Common myeloid progenitor, CD34-positive (primary cell): Measurements from ENCODE around the gene SPACA4.
A peak's percentile ranks its signal among the peaks of the same experiment; 100 is the strongest.
"Not testable (repeated sequence)": the region's sequence is repeated elsewhere in the genome, so short reads cannot be mapped to it uniquely, and the experiment has no call there.

Experiments
- CTCF ChIA-PET: fragments of 350-600 bp; sonication (Branson Sonifier 250); formaldehyde crosslinking; loops from one replicate; lab custom pipeline; 2021; ENCODE audit warnings: antibody characterized with exemption; lab: Charles Lee
- POLR2A ChIA-PET: fragments of 350-600 bp; sonication (Branson Sonifier 250); formaldehyde crosslinking; loops from one replicate; lab custom pipeline; 2021; ENCODE audit warnings: antibody characterized with exemption; lab: Charles Lee
- DNase-seq, 3 donors: peaks; one replicate each; pipeline versions ENCODE4 v3.0.0 to v3.0.0-alpha.2; 2013
- H3K27ac ChIP-seq, 2 experiments: 1 replicate in 1 of 2; 2 replicates in 1 of 2; pipeline ENCODE4 v1.7.0; 2013; ENCODE audit warnings: inconsistent platforms in 2 of 2, low read length in 2 of 2, mild to moderate bottlenecking in 2 of 2, low read depth in 1 of 2, moderate library complexity in 1 of 2; ENCODE audit not compliant: severe bottlenecking in 2 of 2, insufficient read depth in 1 of 2, poor library complexity in 1 of 2
- H3K27me3 ChIP-seq, 5 experiments: replicated peaks in 2 of 5; 1 replicate in 3 of 5; 2 replicates in 2 of 5; pipeline versions ENCODE4 v1.6.1 to v1.7.0; 2013; ENCODE audit warnings: low read length in 4 of 5, mild to moderate bottlenecking in 2 of 5, moderate library complexity in 2 of 5, inconsistent platforms in 1 of 5; ENCODE audit not compliant: insufficient read depth in 5 of 5, control insufficient read depth in 4 of 5
- H3K36me3 ChIP-seq, 4 experiments: 1 replicate in 2 of 4; 2 replicates in 2 of 4; pipeline versions ENCODE4 v1.6.1 to v1.7.0; 2013; ENCODE audit warnings: low read length in 3 of 4, control low read depth in 1 of 4, mild to moderate bottlenecking in 1 of 4; ENCODE audit not compliant: control insufficient read depth in 4 of 4, insufficient read depth in 4 of 4
- H3K4me1 ChIP-seq, 4 experiments: 1 replicate in 3 of 4; 2 replicates in 1 of 4; pipeline versions ENCODE4 v1.6.1 to v1.7.1; 2013; ENCODE audit warnings: low read length in 3 of 4, mild to moderate bottlenecking in 3 of 4, control low read depth in 1 of 4, inconsistent platforms in 1 of 4, moderate library complexity in 1 of 4; ENCODE audit not compliant: control insufficient read depth in 4 of 4, insufficient read depth in 4 of 4; ENCODE audit errors: control extremely low read depth in 1 of 4
- H3K4me3 ChIP-seq, 7 experiments: 1 replicate in 4 of 7; 2 replicates in 3 of 7; pipeline versions ENCODE4 v1.5.1 to v1.7.0; 2013; ENCODE audit warnings: mild to moderate bottlenecking in 7 of 7, low read length in 6 of 7, moderate library complexity in 6 of 7, inconsistent platforms in 2 of 7, low read depth in 2 of 7, control low read depth in 1 of 7; ENCODE audit not compliant: insufficient read depth in 4 of 7, control insufficient read depth in 1 of 7; ENCODE audit errors: extremely low read depth in 1 of 7
- H3K9me3 ChIP-seq, 5 experiments: 1 replicate in 4 of 5; 2 replicates in 1 of 5; pipeline versions ENCODE4 v1.6.1 to v1.7.1; 2013; ENCODE audit warnings: low read length in 4 of 5, mild to moderate bottlenecking in 2 of 5, inconsistent platforms in 1 of 5, low read depth in 1 of 5, moderate library complexity in 1 of 5; ENCODE audit not compliant: control insufficient read depth in 4 of 5, insufficient read depth in 2 of 5; ENCODE audit errors: control extremely low read depth in 1 of 5
- WGBS: methylation state at CpG from one replicate; pipeline ENCODE4 v1.1.5; 2013; ENCODE audit not compliant: insufficient coverage; 5-methylcytosine and 5-hydroxymethylcytosine counted together

Gene SPACA4

GRCh38 chr19:48568345-48568886 lies 38.1 kb upstream of the SPACA4 start:
- Histone ChIP-seq H3K4me1 (no peaks in the 10 kb centered on the region), H3K27ac (no peak overlapping the region), H3K9me3 (peaks cover 0 to 1% (median 0%) of the 10 kb centered on the region in 5 experiments), H3K27me3 (peaks cover 0 to 11% (median 9%) of the 10 kb centered on the region in 5 experiments), H3K36me3 (no peaks in the 10 kb centered on the region), H3K4me3 (no peak overlapping the region)
- ChIA-PET CTCF (interaction anchor here (1.2 kb wide), 1 partner anchor 15 kb away, joined by 3 read pairs; no protein-coding TSS in a partner anchor), POLR2A (interaction anchor here (0.9 kb wide), 1 partner anchor 10 kb away, joined by 3 read pairs; no protein-coding TSS in a partner anchor)
- WGBS: 59% methylated on average over 18 of the region's 19 CpGs
- DNase-seq: peak; percentile 22 to 52 (median 45)

GRCh38 chr19:48569814-48570213 lies 36.7 kb upstream of the SPACA4 start:
- Histone ChIP-seq H3K36me3 (no peaks in the 10 kb centered on the region), H3K27ac (no peak overlapping the region), H3K9me3 (peaks cover 0 to 1% (median 0%) of the 10 kb centered on the region in 5 experiments), H3K27me3 (peaks cover 0 to 11% (median 9%) of the 10 kb centered on the region in 5 experiments), H3K4me1 (no peaks in the 10 kb centered on the region), H3K4me3 (no peak overlapping the region)
- WGBS: 86% methylated on average over 8 of the region's 11 CpGs
- CTCF ChIA-PET: interaction anchor here (5.8 kb wide), 1 partner anchor 15 kb away, joined by 22 read pairs; no protein-coding TSS in a partner anchor
- POLR2A ChIA-PET: no interaction called here
- no peak for DNase-seq

GRCh38 chr19:48571378-48572162 lies 35.0 kb upstream of the SPACA4 start:
- POLR2A ChIA-PET: no interaction called here
- no peaks in the 10 kb centered on the region for H3K4me1 ChIP-seq

GRCh38 chr19:48573163-48573505 lies 33.4 kb upstream of the SPACA4 start:
- H3K9me3 ChIP-seq: no peaks in the 10 kb centered on the region
- ChIA-PET POLR2A (no interaction called here), CTCF (interaction anchor here (1.4 to 5.8 kb wide), 2 partner anchors 12 to 31 kb away, joined by 3 to 22 read pairs; no protein-coding TSS in a partner anchor)
- peaks cover 0 to 6% (median 4%) of the 10 kb centered on the region in 5 experiments for H3K27me3 ChIP-seq
- H3K4me3 ChIP-seq: no peak overlapping the region
- no peaks in the 10 kb centered on the region for H3K4me1 ChIP-seq
- no peaks in the 10 kb centered on the region for H3K36me3 ChIP-seq
- no peak for DNase-seq
- no peak overlapping the region for H3K27ac ChIP-seq
- 96% methylated on average over 11 of the region's 12 CpGs for WGBS

More at GRCh38 chr19:48571378-48572162, 35.0 kb upstream of the SPACA4 start:
- 80% methylated on average over 1 of the region's 5 CpGs for WGBS
- Histone ChIP-seq H3K36me3 (no peaks in the 10 kb centered on the region), H3K9me3 (peaks cover 0 to 1% (median 0%) of the 10 kb centered on the region in 5 experiments), H3K27ac (no peak overlapping the region), H3K27me3 (peaks cover 0 to 11% (median 8%) of the 10 kb centered on the region in 5 experiments), H3K4me3 (no peak overlapping the region)
- no peak for DNase-seq
- CTCF ChIA-PET: interaction anchor here (0.6 to 5.8 kb wide), 2 partner anchors 13 to 19 kb away, joined by 3 to 22 read pairs; no protein-coding TSS in a partner anchor

GRCh38 chr19:48575931-48576622 lies 30.5 kb upstream of the SPACA4 start:
- no peaks in the 10 kb centered on the region for H3K36me3 ChIP-seq
- H3K4me1 ChIP-seq: no peaks in the 10 kb centered on the region
- no peaks in the 10 kb centered on the region for H3K27me3 ChIP-seq
- 100% methylated on average over 3 of the region's 23 CpGs for WGBS
- CTCF ChIA-PET: interaction anchor here (0.9 kb wide), 1 partner anchor 19 kb away, joined by 3 read pairs; no protein-coding TSS in a partner anchor
- no peak overlapping the region for H3K4me3 ChIP-seq
- POLR2A ChIA-PET: interaction anchor here (0.6 kb wide), 1 partner anchor 1127 kb away, joined by 4 read pairs; no protein-coding TSS in a partner anchor
- no peak for DNase-seq
- H3K27ac ChIP-seq: no peak overlapping the region
- H3K9me3 ChIP-seq: no peaks in the 10 kb centered on the region

GRCh38 chr19:48577908-48578307 lies 28.6 kb upstream of the SPACA4 start:
- POLR2A ChIA-PET, H3K27me3 ChIP-seq, H3K27ac ChIP-seq, H3K4me1 ChIP-seq, H3K4me3 ChIP-seq, H3K9me3 ChIP-seq, DNase-seq, H3K36me3 ChIP-seq: not testable (repeated sequence)
- CTCF ChIA-PET: interaction anchor here (1.2 kb wide), 1 partner anchor 88 kb away, joined by 4 read pairs; no protein-coding TSS in a partner anchor
- WGBS: 92% methylated on average over 7 of the region's 7 CpGs
